ENCODE data around the gene STON1. TPM values are rescaled to one million over a fixed set of nuclear protein-coding genes. Genes with fewer than 3 reads are reported as not detected.

The STON1 gene
- total RNA-seq (ENCODE audit: low replicate concordance): 24.6 and 79.9 TPM in 2 replicates

DNA sequence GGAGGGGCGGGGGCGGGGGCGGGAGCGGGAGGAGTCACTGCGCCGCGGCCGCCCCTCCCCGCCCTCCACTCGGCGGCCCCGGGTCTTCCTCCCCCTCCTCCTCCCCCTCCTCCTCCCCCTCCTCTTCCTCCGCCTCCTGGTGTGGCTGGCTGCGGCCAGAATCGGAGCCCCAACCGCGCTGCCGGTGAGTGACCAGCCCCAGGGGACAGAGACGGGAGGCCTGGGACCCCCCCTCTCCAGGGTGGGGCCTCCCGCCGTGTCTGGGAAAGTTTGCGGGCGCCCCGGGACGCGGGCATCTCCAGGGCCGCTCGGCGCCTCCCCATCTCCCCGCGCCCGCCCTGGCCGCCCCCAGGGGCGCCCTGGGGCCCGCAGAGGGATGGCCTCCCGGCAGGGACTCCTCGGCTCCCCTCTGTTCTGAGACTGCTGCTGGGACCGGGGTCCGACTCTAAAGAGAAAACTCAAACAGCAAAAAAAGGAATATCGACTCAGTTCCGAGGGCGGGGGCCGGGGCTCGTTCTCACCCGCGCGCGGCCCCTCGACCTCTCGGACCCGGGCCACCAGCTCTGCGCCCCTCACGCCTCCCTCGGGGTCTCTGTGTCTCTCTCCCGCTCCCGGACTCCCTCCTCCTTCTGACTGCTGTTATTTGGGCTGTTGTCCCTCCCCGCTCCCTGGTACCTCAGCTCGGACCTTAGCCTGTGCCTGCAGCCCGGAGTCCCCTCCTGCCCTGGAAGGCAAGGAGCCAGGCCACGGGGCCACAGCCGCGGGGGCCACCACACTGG is at the start of gene STON1:
TSS of gene STON1 (plus strand) at position 122 of the 779 bp plus-strand sequence. CDS start 50,480 bp downstream, outside the sequence.
- peak; percentile 39 for DNase-seq (ENCODE audit: low read depth)
- TF ChIP-seq, protein P1, sequence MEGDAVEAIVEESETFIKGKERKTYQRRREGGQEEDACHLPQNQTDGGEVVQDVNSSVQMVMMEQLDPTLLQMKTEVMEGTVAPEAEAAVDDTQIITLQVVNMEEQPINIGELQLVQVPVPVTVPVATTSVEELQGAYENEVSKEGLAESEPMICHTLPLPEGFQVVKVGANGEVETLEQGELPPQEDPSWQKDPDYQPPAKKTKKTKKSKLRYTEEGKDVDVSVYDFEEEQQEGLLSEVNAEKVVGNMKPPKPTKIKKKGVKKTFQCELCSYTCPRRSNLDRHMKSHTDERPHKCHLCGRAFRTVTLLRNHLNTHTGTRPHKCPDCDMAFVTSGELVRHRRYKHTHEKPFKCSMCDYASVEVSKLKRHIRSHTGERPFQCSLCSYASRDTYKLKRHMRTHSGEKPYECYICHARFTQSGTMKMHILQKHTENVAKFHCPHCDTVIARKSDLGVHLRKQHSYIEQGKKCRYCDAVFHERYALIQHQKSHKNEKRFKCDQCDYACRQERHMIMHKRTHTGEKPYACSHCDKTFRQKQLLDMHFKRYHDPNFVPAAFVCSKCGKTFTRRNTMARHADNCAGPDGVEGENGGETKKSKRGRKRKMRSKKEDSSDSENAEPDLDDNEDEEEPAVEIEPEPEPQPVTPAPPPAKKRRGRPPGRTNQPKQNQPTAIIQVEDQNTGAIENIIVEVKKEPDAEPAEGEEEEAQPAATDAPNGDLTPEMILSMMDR (IDR thresholded peaks at IDR 0.05; ENCODE audit: insufficient read depth, low read length): peak; percentile 22
- peak within 1 kb of the TSS; percentile 69 for H3K4me3 ChIP-seq (ENCODE audit: low read depth, low read length)

DNA sequence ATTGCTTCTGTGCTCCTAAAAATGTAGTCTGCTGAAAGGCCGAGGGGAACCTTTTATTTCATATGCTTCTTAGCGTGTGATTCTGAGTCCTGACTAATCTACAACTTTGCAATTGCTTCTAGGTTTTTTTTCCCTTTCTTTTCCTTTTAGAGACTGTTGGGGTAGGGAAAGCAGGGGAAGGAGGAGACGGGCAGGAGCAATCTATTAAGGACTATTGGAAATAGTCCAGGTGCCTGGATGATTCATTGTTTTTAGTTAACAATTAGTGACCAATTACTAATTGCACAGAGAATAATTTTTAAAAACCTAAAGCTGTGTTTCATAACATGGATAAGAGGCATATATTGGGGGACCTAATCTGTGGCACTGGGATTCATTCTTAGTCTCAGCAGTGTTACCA is 49.4 kb upstream of the STON1 start:
- TF ChIP-seq, protein P1 (IDR thresholded peaks at IDR 0.05; ENCODE audit: insufficient read depth, low read length): no peak
- no peak for DNase-seq (ENCODE audit: low read depth)
- no peak overlapping the region for H3K4me3 ChIP-seq (ENCODE audit: low read depth, low read length)

- peak; percentile 97 for DNase-seq (ENCODE audit: low read depth)
- TF ChIP-seq, protein P1 (IDR thresholded peaks at IDR 0.05; ENCODE audit: insufficient read depth, low read length): no peak
- no peak overlapping the region for H3K4me3 ChIP-seq (ENCODE audit: low read depth, low read length)
Measured at GRCh38 chr2:48482313-48482712, 47.6 kb upstream of the STON1 start.

- no peak overlapping the region for H3K4me3 ChIP-seq (ENCODE audit: low read depth, low read length)
- TF ChIP-seq, protein P1 (IDR thresholded peaks at IDR 0.05; ENCODE audit: insufficient read depth, low read length): no peak
- peak; percentile 35 for DNase-seq (ENCODE audit: low read depth)
Measured at GRCh38 chr2:48482769-48483168, 47.2 kb upstream of the STON1 start.

DNA sequence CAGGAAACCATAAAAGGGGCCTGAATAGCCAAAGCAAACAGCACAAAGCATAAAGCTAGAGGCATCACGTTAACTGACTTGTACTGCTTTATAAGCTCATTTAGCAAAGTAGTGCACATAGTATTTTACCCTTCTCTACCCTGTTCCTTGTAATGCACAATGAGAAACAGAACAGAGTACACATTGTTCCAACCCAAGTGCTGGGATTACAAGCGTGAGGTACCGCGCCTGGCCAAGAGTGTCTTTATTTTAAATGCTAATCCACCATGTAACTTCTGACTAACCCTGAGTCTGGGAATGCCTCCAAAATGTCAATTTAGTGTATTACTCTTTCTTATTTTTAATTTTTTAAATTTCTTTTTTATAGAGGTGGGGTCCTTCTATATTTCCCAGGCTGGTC is 46.4 kb upstream of the STON1 start:
- H3K4me3 ChIP-seq (ENCODE audit: low read depth, low read length): no peak overlapping the region
- TF ChIP-seq, protein P1 (IDR thresholded peaks at IDR 0.05; ENCODE audit: insufficient read depth, low read length): no peak
- peak; percentile 88 for DNase-seq (ENCODE audit: low read depth)

- H3K4me3 ChIP-seq (ENCODE audit: low read depth, low read length): no peak overlapping the region
- DNase-seq (ENCODE audit: low read depth): peak; percentile 94
- TF ChIP-seq, protein P1 (IDR thresholded peaks at IDR 0.05; ENCODE audit: insufficient read depth, low read length): no peak
Measured at GRCh38 chr2:48483916-48484315, 46.0 kb upstream of the STON1 start.
